HL-60/S4 treated with phorbol 12-myristate 13-acetate at 8.2 ng/mL for 4 days and 3 days (cell line): ENCODE data around the gene CSRP3.

Experiments used
- in situ Hi-C: fragments of 300-500 bp; cut with MboI; formaldehyde crosslinking; loops from 2 replicates; pipeline ENCODE4 v1.15.0; 2022; ENCODE audit warnings: low sequenced_read_pairs

The CSRP3 gene

GRCh38 chr11:19225581-19225980 lies 23.8 kb upstream of the CSRP3 start:
- in situ Hi-C loops = no loop called here

GRCh38 chr11:19225123-19225522 lies 23.3 kb upstream of the CSRP3 start:
- in situ Hi-C loops = no loop called here

- in situ Hi-C loops = no loop called here
Observed at GRCh38 chr11:19220903-19221724, 19.3 kb upstream of the CSRP3 start.

DNA sequence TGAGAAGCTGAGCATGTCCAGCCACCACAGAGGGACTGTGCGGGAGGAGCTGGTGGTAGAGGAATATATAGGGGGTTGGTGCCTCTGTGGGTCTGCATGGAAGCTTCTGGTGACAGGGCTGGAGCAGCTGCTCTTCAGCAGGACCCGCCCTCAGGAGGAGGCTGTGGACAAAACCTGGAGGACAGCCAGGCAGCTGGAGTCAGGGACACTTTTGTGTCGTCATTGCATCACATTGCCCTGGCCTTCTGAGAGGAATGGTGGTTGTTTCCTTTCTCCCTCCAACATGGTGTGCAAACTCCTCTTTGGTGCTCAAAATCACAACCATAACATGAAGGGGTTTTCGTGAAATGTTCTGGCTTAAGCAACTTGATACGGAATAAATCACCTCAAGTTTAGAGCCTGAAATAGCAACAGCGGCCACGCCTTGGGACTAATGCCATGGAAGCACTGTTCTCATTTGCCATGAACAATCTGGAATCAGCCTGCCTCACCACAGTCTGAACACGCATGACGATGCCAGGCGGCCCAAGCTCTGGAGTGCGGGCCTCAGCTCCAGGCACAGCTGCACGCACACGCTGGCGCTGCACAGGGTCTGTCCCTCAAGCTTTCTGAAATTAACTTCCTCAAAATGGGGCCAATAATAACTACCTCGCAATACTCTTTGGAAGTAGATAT lies 17.1 kb upstream of the CSRP3 start:
- in situ Hi-C loops = no loop called here

DNA sequence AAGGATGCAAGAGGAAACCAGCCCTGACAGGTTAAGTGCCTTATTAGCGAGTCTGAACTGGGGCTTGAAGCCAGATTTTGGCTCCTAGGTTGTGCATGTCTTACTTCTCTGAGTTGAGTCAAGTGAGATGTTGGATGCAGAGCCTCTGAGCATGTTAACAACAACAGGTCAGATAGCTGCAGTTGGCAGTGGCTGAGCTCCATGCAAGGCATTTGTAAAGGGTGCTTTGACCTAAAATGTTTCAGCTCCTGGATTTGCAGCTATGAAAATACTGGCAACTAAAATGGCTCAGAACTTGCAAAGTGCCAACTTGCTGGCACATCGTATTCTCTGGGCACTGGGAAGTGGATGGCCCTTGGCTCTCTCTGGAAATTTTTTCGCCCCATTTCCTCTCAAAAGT lies 16.4 kb upstream of the CSRP3 start:
- in situ Hi-C loops = no loop called here

GRCh38 chr11:19216709-19217374 lies 15.1 kb upstream of the CSRP3 start:
- in situ Hi-C loops = no loop called here

- in situ Hi-C loops = no loop called here
Observed at GRCh38 chr11:19216021-19216420, 14.2 kb upstream of the CSRP3 start.

DNA sequence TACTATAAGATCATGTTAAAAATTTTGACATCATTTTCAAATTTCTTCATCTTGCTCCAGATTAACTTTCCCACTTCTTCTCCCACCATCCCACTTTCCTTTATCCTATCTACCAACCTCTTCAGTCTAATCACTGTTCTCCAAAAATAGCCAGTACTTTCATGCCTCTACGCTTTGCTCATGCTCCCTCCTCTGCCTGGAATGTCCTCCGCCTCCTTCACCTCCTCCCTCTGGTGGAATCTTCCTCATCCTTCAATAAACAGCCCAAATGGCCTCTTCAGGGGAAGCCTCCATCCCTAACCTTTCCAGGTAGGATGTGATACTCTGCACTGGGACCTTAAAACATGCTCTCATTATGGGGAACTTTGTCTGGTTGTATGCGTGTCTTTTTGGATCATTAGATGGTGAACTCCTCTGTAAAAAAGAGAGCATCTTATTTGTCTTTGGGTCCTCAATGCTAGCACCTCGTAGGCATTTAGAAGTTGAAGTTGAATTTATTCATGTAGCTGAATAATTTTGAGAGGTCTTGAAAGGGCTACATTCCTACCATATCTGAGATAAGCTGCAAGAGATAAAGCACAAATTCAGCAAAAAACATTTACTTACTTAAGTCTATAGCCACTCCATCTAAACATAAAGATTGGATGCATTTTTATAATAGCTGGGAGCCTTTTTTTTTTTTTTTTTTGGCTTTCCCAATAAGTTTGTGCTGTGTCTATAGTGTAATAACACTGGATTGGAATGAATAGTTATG lies 8.0 kb upstream of the CSRP3 start:
- in situ Hi-C loops = no loop called here

GRCh38 chr11:19208959-19209546 lies 7.3 kb upstream of the CSRP3 start:
- in situ Hi-C loops = no loop called here

GRCh38 chr11:19208181-19208580 lies 6.4 kb upstream of the CSRP3 start:
- in situ Hi-C loops = no loop called here

DNA sequence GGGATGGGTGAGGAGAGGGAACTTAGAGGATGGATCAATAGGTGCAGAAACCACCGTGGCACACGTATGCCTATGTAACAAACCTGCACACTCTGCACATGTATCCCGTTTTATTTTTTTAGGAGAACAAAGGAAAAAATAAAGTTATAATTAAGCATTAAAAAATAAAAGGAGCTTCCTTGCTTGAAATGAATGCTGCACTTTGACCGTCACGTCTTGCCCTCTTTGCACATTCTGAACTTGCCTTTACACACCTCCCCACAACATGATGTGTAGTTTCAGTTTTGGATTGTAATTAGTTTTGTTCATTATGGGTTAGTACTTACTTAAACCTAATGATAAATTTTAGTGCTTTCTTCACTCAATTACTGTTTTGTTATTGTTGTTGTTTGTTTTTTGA lies 3.1 kb upstream of the CSRP3 start:
- in situ Hi-C loops = no loop called here

DNA sequence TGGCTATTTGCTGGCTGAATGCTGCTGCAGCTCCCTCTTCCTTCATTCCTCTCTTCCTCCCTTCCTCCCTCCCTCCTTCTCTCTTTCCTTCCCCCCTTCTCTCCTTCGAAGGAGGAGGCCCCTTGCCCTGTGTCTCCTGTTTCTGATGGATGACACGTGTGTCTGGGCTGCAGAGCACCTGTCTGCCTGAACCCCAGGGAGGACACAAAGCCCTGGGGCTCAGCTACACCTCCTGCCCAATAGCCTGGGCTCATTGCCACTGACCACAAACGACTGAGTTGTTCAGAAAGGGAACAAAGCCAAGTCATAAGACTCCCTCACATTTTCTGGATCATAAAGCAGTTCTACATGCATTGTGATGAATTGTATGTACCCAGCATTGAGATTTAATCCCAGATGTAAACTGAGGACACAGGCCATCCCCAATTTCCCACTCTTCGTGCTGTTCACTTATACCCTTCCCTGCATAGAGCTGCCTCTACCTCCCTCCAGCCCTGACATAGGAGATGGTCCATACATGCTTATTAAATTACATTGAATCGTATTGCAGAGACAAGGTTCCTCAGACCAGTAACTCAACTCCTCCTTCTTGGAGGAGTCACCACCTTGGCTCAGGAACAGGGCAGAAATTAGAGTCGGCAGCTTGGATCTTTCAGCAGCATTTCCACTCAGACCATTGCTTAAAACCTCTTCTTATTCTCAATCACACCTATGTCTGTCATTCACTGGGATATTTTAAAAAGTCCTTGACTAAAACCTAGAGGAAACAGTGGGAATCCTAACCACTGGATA lies 1.2 kb downstream of the CSRP3 start:
- in situ Hi-C loops = no loop called here

DNA sequence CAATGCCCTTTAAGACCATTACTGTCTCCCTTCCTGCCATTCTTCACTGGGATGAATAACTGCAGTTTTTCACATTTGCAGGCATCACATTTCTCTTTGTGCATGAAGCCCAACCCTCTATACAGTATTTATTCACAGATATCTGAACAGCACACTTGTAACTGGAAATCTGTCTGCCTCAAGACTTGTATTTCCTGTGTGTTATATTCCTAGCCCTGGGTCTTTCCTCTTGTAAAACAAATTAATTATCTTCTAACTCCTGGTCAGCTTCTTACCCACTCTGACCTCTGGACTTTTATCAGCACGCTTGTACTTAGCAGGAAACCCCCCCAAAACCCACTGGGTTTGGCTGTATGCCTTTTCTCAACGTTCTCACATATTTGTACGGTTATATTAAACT lies 2.0 kb downstream of the CSRP3 start:
- in situ Hi-C loops = no loop called here

DNA sequence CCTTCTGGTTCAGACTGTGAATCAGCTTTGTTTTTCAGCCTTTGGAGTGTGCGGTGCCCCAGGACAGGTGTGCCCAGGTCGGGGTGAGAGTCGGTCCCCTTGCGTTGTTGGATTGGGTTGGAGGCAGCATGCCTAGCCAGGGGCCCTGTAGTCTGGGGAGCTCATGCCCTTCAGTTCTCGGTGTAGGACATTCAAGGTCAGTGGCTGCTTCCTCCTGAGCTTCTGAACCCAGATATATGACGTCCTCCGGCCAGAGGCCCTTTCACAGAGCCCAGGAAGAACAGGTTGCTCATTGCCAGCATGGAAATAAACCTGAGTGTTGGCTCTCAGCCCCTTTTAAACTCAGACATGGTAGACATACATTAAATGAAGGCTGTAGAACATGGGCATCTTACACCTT lies 2.7 kb downstream of the CSRP3 start:
- in situ Hi-C loops = no loop called here

- in situ Hi-C loops = no loop called here
Observed at GRCh38 chr11:19196432-19196831, 5.4 kb downstream of the CSRP3 start.

DNA sequence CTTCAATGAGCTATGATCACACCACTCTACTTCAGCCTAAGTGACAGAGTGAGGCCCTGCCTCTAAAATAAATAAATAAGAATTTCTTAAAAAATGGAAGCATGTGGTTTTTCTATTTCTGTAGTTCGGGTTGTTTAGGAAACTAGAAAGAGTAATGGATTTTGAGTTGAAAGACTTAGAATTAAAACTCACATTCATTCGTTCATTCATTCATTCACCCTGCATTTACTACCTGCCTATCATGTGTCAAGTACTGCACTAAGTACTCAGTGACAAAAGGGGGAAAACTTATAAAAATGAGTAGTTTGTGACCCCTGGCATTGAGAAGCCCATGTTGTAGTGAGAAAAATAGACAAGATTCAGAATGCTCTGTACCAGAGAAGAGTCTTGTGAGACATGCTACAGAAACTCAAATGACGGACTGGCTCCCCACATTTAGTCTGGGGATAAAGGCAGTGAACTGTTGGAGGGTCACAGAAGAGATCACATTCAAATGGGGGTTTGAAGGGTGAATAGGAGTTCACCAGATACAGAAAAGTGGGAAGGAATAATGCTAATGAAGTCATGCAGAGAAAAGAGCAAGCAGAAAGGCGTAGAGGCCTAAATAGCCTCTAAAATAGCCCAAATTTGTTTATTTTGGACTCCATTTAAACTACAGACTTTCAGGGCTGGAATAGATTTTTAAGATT lies 7.0 kb downstream of the CSRP3 start:
- in situ Hi-C loops = no loop called here

DNA sequence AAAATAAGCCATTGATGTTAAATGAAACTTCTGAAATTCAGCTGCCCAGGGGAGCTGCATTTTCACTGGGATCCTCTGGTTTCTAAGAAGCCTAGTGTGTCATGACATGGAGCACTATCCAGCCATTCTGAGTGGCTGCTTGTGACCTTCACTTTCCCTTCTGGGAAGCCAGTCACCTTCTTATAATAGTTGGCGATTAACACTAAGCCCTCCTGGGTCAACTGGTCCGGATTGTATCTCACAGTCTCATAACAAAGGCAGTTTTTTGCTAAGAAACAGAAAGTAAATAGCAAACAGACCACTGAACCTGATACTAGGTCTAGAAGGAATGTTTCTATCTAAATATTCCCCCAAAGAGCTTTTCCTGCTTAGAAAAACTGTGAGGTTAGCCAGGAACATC lies 7.9 kb downstream of the CSRP3 start:
- in situ Hi-C loops = no loop called here

DNA sequence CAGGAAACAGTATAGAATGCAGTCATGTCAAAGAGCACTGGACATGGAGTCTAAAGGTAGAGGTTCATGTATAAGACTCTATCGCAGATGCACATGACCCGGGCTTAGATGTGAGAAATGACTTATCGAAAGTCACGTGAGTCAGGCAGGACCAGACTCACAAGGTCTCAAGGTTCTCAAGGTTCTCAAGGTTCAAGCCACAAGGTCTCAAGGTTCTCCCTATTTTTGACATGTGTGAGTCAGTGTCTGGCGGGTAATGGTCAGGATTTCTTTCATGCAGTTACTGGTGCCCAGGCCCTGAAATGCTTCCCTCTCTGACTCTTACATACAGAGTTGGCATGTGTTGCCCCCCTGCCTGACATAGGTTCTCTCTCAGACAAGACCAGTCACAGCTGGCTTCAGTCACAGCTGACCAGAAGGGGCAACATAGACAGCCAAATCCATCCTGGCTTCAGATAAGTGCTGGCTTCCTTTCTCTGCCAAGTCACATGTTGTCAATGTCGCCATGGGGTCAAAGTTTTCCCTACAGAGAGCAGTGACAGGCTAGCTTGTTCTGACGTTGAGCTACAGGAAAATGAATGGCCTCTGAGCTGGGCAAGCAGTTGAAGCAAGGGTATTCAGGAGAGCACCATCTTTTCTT lies 10.1 kb downstream of the CSRP3 start:
- in situ Hi-C loops = no loop called here

- in situ Hi-C loops = no loop called here
Observed at GRCh38 chr11:19187833-19188258, 13.9 kb downstream of the CSRP3 start.
